HuH-7 (cell line): ENCODE results near the gene GSTM4.
"Not testable (repeated sequence)": the region's sequence is repeated elsewhere in the genome, so short reads cannot be mapped to it uniquely, and the experiment has no call there.

Source experiments
- DNase-seq: peaks from one replicate; pipeline ENCODE4 v3.0.0; 2011; ENCODE audit warnings: low spot score

GSTM4 gene

GRCh38 chr1:109639063-109639840 is 16.6 kb upstream of the GSTM4 start:
- DNase-seq, result no peak

- no peak for DNase-seq
These were observed 16.1 kb upstream of the GSTM4 start for GRCh38 chr1:109639841-109640184.

- peak; percentile 71 for DNase-seq
These were observed 15.5 kb upstream of the GSTM4 start for GRCh38 chr1:109640285-109640865.

GRCh38 chr1:109641078-109641740 is 14.7 kb upstream of the GSTM4 start:
- DNase-seq, result no peak

GRCh38 chr1:109641861-109642260 is 14.0 kb upstream of the GSTM4 start:
- no peak for DNase-seq

GRCh38 chr1:109642626-109643025 is 13.3 kb upstream of the GSTM4 start:
- DNase-seq, result no peak

GRCh38 chr1:109643385-109644230 is 12.3 kb upstream of the GSTM4 start:
- DNase-seq, result peak; percentile 81

- DNase-seq, result no peak
These were observed 11.2 kb upstream of the GSTM4 start for GRCh38 chr1:109644670-109645069.

- DNase-seq, result no peak
These were observed 6.4 kb upstream of the GSTM4 start for GRCh38 chr1:109649491-109649914.

GRCh38 chr1:109650609-109651008 is 5.3 kb upstream of the GSTM4 start:
- no peak for DNase-seq

GRCh38 chr1:109652402-109652801 is 3.5 kb upstream of the GSTM4 start:
- DNase-seq, result no peak

GRCh38 chr1:109653306-109653705 is 2.6 kb upstream of the GSTM4 start:
- no peak for DNase-seq

GRCh38 chr1:109654519-109654918 is 1.4 kb upstream of the GSTM4 start:
- no peak for DNase-seq

- no peak for DNase-seq
These were observed 1.5 kb downstream of the GSTM4 start for GRCh38 chr1:109657395-109657794.

- DNase-seq, result no peak
These were observed 2.1 kb downstream of the GSTM4 start for GRCh38 chr1:109657970-109658369.

GRCh38 chr1:109658533-109659042 is 2.7 kb downstream of the GSTM4 start:
- DNase-seq, result no peak

GRCh38 chr1:109659145-109659544 is 3.2 kb downstream of the GSTM4 start:
- DNase-seq, result no peak

GRCh38 chr1:109659997-109660690 is 4.2 kb downstream of the GSTM4 start:
- no peak for DNase-seq

- not testable (repeated sequence) for DNase-seq
These were observed 4.8 kb downstream of the GSTM4 start for GRCh38 chr1:109660691-109661026.

- DNase-seq, result no peak
These were observed 5.5 kb downstream of the GSTM4 start for GRCh38 chr1:109661391-109661790.

- no peak for DNase-seq
These were observed 8.8 kb downstream of the GSTM4 start for GRCh38 chr1:109664671-109665070.
